Hematopoietic multipotent progenitor cell (in vitro differentiated cells): ENCODE measurements around the gene UBE4A. TPM values are rescaled to one million over a fixed set of nuclear protein-coding genes. Genes with fewer than 3 reads are reported as not detected.
A peak's percentile ranks its signal among the peaks of the same experiment; 100 is the strongest.

Experiments
- DNase-seq, 3 donors: peaks; one replicate each; pipeline ENCODE4 v3.0.0-alpha.2; 2011 to 2015; ENCODE audit warnings: low read depth in 2 of 3, low spot score in 2 of 3
- total RNA-seq: library from RNA; depleted of rRNA; stranded (reverse); fragments of >200 nt; gene quantifications from one replicate; pipeline ENCODE4 v1.2.3, GENCODE V29; 2012

The UBE4A gene
- total RNA-seq, 1 donor, result 26.4 TPM

DNA sequence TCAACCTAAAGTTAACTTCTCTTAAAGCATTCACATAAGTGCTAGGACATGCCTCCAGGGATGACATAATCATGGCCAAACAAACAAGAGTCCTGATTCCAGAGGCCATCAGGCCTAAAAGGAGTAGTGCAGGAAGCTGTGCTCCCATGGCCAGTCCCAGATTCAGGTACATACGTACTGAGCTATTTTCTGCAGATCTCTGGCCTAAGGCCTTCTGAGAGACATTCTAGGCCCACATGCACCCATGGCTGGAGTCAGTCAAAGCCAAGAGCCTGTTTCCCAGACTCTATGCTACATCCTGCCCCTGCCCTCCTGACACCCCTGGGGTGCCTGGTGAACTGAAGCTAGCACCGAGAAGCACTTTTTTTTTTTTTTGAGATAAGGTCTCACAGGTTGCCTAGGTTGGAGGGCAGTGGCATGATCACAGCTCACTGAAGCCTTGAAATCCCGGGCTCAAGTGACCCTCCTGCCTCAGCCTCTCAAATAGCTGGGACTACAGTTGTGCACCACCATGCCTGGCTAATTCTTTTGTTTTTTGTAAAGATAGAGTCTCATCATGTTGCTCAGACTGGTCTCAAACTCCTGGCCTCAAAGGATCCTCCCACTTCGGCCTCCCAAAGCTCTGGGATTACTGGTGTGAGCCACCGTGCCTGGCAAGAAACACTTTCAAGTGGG, 17.4 kb upstream of the UBE4A start:
- DNase-seq, result no peak

DNA sequence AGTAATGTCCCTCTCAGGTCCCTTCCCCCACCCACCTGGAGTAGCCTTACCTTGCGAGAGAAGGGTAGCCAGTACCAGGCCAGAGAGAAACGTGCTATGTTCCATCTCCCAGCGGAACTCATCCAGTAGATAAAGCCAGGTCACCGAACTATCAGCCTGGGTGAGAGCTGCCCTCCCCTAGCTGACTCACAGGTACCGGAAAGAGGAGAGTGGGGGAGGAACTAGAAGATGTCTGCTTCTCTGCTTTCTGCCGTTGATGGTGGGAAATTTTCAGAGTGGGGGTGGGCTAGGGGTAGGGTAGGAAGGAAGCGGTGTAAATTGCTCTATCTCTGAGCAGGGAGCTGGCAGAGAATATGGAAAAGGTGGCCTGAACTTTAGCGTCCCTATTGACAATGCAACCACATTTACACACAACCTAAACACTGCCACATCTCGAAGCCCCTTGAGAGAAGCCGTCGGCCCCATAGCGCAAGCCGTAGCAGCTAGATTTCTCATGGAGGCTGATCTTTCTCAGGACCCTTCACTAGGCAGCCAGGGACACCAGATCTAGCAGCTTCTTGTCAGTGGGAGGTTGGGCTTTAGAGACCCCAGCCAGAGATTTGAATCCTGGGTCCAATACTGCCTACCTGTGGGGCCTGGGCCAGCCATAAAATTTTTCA, 16.8 kb upstream of the UBE4A start, which contains the start of gene CD3D:
CD3D (minus strand) TSS at position 203 of the 659 bp plus-strand sequence; CDS start at position 105, 98 bp downstream.
- DNase-seq, result no peak

DNA sequence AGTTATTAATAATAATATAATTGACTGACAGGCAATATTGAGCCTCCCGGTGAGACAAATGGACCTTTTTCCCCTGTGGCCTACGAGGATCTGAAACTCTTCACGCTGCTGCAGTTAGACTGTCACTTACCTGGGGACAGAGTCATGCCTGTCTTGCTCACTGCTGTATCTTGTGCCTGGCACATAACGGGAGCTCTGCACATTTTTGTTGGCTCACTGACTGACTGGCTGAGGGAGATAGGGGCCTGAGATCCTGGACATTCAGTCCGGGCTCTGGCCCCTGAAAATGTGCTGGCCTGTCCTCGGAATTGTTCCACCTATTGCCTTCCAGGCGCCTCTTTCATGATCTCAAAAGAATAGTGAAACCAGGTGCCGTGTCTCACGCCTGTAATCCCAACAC, 16.2 kb upstream of the UBE4A start:
- no peak for DNase-seq

DNA sequence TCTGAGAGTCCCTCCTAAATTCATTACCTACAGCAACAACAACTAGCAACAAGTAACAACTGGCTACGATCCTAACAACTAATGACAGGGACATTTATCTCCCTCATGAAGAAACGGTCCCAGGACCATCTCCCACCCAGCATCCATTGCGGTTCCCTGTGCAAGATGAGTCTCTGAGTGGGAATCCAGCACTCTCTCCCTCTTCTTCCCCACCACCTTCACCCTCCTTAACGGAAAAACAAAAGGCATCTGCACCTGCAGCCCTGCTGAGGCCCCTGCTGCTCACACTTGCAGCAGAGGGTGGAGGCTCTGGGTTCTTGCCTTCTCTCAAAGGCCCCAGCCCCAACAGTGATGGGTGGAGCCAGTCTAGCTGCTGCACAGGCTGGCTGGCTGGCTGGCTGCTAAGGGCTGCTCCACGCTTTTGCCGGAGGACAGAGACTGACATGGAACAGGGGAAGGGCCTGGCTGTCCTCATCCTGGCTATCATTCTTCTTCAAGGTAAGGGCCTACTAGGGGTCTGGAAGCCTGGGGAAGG, 15.4 kb upstream of the UBE4A start, which contains the start of gene CD3G:
CD3G (plus strand) TSS at position 364 of the 535 bp plus-strand sequence; CDS start at position 444, 80 bp downstream.
- DNase-seq, result no peak

DNA sequence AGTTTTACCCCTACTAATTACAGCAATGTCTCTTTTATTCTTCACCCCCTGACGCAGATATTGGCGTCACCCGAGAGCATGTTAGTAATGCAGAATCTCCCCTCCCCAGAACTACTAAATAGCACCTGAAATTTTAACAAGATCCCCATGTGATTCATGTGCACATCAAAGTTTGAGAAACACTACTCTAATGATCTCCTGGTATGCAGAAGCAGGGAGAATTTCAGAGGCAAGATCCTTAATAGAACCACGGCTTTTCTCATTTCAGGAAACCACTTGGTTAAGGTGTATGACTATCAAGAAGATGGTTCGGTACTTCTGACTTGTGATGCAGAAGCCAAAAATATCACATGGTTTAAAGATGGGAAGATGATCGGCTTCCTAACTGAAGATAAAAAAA, 9.9 kb upstream of the UBE4A start:
- no peak for DNase-seq

DNA sequence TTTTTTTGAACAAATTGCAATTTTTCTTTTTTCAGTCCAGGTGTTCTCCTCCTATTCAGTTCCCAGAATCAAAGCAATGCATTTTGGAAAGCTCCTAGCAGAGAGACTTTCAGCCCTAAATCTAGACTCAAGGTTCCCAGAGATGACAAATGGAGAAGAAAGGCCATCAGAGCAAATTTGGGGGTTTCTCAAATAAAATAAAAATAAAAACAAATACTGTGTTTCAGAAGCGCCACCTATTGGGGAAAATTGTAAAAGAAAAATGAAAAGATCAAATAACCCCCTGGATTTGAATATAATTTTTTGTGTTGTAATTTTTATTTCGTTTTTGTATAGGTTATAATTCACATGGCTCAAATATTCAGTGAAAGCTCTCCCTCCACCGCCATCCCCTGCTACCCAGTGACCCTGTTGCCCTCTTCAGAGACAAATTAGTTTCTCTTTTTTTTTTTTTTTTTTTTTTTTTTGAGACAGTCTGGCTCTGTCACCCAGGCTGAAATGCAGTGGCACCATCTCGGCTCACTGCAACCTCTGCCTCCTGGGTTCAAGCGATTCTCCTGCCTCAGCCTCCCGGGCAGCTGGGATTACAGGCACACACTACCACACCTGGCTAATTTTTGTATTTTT, 6.2 kb upstream of the UBE4A start:
- peak in 2 of 3 donors; percentile 46 to 80 for DNase-seq

DNA sequence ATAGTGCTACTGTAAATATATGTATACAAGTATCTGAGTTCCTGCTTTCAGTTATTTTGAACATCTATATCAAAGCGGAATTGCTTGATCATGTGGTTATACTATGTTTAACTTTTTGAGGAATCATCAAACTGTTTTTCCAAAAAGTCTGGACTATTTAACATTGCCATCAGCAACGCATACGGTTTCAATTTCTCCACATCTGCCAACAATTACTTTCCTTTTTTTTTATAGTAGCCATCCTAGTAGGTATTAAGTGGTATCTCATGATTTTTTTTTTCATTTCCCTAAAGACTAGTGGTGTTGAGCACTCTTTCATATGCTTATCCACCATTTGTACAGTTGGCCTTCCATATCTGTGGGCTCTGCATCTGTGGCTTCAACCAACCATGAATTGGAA, 1.3 kb upstream of the UBE4A start:
- no peak for DNase-seq

DNA sequence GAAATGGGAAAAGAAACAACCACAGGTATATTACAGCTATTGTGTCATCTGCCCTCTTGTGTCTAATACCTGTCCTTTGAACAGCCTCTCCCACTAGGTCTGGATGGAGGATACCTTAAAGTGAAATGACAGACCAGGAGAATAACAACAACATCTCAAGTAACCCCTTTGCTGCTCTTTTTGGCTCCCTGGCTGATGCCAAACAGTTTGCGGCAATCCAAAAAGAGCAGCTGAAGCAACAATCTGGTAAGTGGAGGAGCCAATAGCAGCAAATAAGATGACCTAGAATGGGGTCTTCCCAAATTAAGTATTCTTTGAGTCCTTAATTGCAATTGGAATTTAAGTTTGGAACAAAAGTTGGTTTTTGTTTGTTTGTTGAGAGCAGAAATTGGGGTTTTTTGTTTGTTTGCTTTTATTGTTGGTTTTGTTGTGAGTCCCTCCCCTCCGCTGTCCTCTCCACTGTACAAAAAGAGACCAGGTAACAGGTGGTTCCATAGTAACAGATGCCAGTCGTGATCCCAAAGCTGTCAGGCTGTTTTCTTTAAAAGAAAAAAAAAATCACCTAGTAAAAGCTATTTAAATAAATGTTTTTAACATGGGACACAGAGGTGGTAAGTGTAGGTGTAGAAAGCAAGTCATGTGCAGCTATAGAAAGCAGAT, 5.7 kb downstream of the UBE4A start:
- no peak for DNase-seq

DNA sequence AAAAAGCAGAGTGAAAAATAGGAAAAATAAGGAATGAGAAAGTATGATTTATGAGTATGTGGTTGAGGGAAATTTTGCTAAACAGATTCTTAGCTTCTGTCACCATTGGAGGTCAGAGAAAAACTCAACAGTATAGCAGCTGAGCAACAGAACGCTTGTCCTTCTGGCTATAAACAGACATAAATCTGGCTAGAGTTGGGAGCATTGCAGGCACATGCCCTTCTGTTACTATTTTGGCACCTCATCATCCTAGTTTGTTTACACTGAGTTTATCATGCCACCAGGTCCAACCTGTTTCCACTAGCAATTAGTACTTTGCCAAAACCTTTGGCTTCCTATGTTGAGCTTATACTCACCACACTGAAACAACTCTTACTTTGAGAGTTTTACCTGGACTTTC, 6.9 kb downstream of the UBE4A start:
- no peak for DNase-seq

DNA sequence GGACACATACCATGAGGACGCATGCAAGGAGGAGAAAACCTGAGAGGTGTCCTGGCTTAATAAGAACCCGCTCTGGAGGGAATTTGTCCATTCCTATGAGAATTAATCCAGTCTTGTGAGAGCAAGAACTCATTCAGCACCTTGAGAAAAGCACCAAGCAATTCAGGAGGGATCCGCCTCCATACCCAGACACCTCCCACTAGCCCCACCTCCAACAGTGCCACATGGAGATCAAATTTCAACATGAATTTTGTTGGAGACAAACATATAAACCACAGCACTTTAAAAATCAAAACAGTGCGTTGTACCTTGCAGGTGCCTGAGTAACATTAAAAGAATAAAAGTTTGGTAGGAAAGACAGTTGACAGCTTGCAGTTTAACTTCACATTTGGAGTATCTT, 11.4 kb downstream of the UBE4A start:
- DNase-seq, result no peak

DNA sequence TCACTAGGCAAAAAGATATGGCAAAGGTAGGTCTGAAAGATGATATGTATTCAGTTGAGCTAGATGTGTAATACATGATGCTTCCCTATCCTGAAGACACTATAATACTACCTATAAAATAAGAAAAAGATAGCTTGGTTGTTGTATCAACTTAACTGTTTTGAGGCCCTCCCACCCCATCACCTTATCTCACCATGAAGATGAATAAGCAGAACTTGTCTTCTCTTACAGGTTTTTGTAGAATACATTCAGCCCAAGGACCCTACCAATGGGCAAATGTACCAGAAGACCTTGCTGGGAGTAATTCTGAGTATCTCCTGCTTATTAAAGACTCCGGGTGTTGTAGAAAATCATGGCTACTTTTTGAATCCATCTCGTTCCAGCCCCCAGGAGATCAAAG, 13.9 kb downstream of the UBE4A start:
- DNase-seq, result no peak

DNA sequence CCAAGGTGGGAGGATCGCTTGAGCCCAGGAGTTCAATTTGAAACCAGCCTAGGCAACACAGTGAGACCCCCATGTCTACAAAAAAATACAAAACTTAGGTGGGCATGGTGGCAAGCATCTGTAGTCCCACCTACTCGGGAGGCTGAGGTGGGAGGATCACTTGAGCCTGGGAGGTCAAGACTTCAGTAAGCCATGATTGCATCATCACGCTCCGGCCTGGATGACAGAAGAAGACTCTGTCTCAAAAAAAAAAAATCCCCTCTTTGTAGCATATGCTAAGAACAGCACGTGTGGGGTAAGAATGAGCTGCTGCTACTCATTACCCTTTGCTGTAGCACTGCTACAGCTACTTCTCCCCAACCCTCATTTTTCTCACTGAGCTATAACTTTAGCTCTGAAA, 14.5 kb downstream of the UBE4A start:
- no peak for DNase-seq

DNA sequence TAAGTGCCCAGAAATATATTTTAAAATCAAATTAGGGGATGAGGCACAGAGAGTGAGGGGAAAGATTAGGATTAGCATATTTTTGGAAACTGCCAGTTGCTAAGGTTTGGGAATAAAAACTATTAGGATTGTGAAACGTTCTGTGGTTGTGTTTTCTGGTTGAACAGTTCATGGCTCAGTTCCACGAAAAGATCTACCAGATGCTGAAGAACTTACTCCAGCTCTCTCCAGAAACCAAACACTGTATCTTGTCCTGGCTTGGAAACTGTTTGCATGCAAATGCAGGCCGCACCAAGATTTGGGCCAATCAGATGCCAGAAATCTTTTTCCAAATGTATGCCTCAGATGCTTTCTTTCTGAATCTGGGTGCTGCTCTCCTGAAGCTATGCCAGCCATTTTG, 15.3 kb downstream of the UBE4A start:
- DNase-seq, result no peak

DNA sequence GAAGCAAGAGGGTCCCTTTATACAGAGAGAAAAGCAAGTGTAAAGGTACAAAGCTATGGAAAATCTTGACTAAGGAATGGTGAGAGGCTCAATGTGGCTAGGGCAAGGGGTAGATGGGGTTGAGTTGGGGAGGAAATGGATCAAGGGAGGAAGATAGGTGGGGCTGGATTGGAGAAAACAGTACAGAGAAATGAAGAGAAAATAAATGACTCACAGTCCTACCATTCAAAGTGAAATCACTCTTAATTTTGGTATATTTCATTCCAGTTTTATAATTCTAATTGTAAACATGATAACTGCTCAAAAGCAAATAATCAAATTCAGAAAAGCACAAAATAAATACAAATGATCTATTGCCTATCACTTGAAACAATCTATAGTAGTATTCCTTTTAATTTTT, 16.6 kb downstream of the UBE4A start:
- no peak for DNase-seq

DNA sequence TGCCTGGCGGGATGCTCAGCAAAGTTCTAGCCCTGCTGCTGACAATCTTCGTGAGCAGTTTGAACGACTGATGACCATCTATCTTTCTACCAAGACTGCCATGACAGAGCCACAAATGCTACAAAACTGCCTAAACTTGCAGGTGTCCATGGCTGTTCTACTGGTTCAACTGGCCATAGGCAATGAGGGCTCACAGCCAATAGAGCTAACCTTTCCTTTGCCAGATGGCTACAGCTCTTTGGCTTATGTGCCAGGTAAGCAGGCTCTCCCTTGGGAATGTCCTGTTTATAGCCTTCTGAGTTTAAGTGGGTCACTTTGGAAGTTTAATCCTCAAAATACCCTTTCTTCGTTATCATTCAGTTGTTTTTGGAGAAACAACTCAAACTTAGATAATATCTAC, 20.1 kb downstream of the UBE4A start:
- no peak for DNase-seq

DNA sequence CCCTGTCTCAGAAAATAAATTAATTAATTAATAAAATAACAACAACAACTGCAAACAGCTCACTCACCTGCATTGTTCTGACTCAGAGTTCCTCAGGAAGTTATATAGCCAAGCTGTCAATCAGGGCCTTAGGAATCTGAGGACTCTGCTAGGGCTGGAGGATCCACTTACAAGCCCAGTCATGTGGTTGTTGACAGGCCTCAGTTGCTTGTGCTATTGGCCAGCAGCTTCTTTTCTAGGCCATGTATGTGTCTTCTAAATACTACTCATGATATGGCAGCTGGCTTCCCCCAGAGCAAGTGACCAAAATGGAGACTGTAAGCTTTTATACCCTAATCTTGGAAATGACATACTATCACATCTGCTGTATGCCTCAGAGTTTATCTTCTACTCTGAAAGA, 21.2 kb downstream of the UBE4A start:
- DNase-seq, result no peak

DNA sequence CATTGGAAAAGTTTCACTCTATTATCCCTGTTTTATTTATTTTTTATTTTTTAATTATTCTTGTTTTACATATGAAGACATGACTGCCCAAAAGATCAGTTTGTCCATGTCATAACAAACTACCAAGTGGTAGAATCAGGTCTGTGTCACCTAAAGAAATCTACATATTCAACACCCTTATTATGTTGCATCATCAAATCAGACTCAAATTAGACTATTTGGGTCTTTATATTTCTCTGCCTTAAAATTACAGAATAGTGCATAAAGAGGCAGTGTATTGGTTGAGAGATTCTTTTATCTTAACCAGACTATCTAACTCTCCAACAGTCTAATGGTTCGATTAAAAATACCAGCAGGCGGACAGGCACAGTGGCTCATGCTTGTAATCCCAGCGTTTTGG, 23.6 kb downstream of the UBE4A start:
- DNase-seq, result no peak

DNA sequence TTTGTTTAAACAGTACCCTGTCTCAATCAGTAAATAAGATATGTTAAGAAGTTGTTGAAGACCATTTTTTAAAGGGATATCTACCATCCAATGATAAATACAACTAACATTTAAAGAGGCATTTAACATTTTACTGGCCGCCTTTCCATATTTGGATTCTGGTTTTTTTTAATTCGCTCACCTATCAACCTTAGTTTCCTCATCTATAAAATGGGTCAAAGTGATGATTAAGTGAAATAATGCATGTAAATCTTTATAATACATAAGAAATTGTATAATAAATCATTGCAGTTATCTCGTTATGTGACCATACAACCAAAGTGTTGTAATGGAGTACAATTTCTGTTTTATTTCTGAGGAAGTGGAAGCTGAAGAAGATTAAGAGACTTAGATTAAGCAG, 24.3 kb downstream of the UBE4A start:
- DNase-seq, result no peak

DNA sequence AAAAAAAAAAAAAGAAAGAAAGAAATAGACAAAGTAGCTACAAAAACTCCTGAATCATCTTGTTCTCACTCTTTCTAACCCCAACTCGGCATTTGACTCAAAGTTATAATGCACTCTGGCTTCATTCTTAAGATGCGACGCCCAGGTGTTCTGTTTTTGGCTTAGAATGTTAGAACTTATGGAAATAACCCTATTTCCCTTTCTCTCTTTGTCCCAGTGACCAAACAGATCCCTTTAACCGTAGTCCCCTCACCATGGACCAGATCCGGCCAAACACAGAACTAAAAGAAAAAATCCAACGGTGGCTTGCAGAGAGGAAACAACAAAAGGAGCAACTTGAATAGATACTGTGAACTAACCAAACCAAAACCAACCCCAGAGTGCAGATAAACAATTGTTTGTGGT, 36.7 kb downstream of the UBE4A start:
- DNase-seq, result no peak

DNA sequence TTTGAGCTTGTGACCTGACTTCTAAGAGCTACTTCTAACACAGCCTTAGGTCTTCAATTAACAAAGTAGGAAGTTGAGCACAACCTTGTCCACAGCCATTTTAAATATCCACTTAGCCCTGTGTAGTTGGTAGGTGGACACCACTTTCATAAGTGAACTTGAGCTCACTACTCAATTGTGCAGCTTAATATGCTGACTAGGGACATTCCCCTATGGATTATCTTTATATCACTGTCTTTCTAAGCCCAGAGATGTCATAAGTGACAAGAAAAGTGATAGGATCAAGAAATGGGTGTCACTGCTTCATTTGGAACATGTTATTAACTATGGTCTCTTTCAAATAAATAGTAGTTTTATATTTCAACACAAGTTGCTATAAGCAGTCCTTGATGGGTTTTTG, 38.0 kb downstream of the UBE4A start:
- no peak for DNase-seq
